ENCODE results near the gene MMP20.

The MMP20 gene

DNA sequence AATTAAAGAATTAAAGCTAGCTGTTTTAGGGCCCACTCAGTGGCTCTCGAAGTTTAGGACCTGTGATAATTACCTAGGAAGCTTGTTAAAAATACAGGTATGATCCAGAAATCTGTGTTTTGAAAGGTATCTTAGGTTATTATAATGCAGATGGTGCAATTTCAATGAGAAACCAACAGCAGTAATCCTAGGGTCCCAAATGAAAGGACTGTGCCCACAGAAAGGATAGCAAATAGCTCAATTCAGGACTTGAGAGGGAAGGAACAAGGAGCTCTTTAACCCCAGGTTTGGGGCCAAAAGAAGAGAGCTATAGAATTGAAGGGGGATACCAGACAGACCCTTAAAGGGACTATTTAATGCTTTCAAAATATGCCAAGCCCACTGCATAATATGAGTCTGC lies 11.7 kb downstream of the MMP20 start:
- DNase-seq (no peak), ATAC-seq (no peak)
- H3K27ac Mint-ChIP-seq: peak overlapping the region in 1 of 2 donors; percentile 63
- peaks cover 15% of the 10 kb centered on the region for H3K4me1 Mint-ChIP-seq
- no peaks in the 10 kb centered on the region for H3K9me3 Mint-ChIP-seq
- no peaks in the 10 kb centered on the region for H3K27me3 Mint-ChIP-seq
- no peak overlapping the region for H3K4me3 Mint-ChIP-seq

- ATAC-seq: no peak
- Mint-ChIP-seq H3K27me3 (no peaks in the 10 kb centered on the region), H3K27ac (no peak overlapping the region), H3K9me3 (no peaks in the 10 kb centered on the region), H3K4me3 (no peak overlapping the region), H3K4me1 (peaks cover 15% of the 10 kb centered on the region)
- no peak for DNase-seq
These were observed 13.8 kb downstream of the MMP20 start for GRCh38 chr11:102611291-102611690.

DNA sequence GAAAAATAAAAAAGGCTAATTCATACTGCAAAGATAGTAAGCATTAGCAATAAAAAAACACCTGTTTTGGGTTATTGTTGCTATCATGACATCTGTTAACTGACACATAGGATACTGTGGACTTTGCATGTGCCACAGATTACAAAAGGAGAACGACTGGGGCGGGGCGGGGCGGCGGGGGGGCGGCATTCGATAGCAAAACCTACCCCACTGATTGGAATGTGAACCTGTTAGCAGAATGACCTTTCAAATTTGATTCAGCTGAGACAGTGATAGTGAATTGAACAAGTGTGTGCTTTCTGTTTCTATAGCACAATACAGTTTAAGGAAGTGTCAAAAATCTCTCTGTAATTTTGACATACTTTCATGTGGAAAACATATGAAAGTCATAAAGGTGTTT lies 14.9 kb downstream of the MMP20 start:
- no peak for ATAC-seq
- no peak overlapping the region for H3K27ac Mint-ChIP-seq
- H3K4me1 Mint-ChIP-seq: peaks cover 15% of the 10 kb centered on the region
- no peak overlapping the region for H3K4me3 Mint-ChIP-seq
- no peak for DNase-seq
- H3K27me3 Mint-ChIP-seq: no peaks in the 10 kb centered on the region
- H3K9me3 Mint-ChIP-seq: no peaks in the 10 kb centered on the region

- ATAC-seq: no peak
- no peak overlapping the region for H3K4me3 Mint-ChIP-seq
- H3K4me1 Mint-ChIP-seq: peaks cover 15% of the 10 kb centered on the region
- H3K9me3 Mint-ChIP-seq: no peaks in the 10 kb centered on the region
- no peak overlapping the region for H3K27ac Mint-ChIP-seq
- no peaks in the 10 kb centered on the region for H3K27me3 Mint-ChIP-seq
- DNase-seq: no peak
These were observed 16.4 kb downstream of the MMP20 start for GRCh38 chr11:102608699-102609098.

- no peaks in the 10 kb centered on the region for H3K9me3 Mint-ChIP-seq
- H3K27ac Mint-ChIP-seq: no peak overlapping the region
- H3K4me3 Mint-ChIP-seq: no peak overlapping the region
- DNase-seq (no peak), ATAC-seq (no peak)
- H3K27me3 Mint-ChIP-seq: no peaks in the 10 kb centered on the region
- peaks cover 15% of the 10 kb centered on the region for H3K4me1 Mint-ChIP-seq
These were observed 20.3 kb downstream of the MMP20 start for GRCh38 chr11:102604875-102605274.

- Mint-ChIP-seq H3K27ac (no peak overlapping the region), H3K4me3 (no peak overlapping the region), H3K27me3 (no peaks in the 10 kb centered on the region), H3K4me1 (peaks cover 24% of the 10 kb centered on the region), H3K9me3 (no peaks in the 10 kb centered on the region)
- no peak for DNase-seq
- ATAC-seq: no peak
These were observed 21.1 kb downstream of the MMP20 start for GRCh38 chr11:102604011-102604410.

DNA sequence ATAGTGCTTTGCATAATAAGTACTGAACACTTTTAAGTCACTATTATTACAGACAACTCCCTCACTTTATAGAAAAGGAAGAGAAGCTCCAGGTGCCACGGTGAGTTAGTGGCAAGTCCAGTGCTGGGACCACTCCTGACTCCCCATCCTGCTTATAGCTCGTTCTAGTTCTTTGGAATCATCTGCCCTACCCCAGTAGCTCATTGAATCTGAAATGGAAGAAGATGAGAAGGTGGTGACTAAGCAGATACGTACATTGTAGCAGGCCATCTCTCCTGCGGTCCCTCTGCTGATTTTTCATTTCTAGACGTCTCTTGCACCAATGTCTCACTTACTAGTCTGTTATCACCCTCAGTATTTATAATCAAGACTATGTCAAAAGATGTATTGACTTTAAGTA lies 21.6 kb downstream of the MMP20 start:
- Mint-ChIP-seq H3K27ac (no peak overlapping the region), H3K4me3 (no peak overlapping the region)

DNA sequence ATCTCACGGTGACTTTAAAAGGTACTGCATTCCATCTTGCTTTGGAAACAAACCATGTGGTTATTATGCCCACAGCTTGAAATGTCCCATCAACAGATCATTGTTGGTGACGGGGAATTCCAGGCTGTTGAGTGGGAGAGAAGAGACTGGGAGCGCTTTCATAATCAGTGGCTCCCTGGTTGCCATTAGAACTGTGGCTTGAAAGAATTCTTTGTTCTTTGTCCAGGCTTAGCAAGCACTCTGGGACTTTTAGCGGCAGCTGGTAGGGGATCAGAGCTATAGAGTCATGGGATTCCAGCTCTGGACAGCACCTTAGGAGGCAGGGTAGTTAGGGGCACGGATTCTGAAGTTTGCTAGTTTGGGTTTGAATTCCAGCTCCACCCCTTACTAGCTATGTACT lies 22.0 kb downstream of the MMP20 start:
- no peaks in the 10 kb centered on the region for H3K27me3 Mint-ChIP-seq
- ATAC-seq (no peak), DNase-seq (no peak)
- H3K4me3 Mint-ChIP-seq: no peak overlapping the region
- H3K9me3 Mint-ChIP-seq: no peaks in the 10 kb centered on the region
- no peak overlapping the region for H3K27ac Mint-ChIP-seq
- peaks cover 31% of the 10 kb centered on the region for H3K4me1 Mint-ChIP-seq

More for the DNA sequence above, 21.6 kb downstream of the MMP20 start:
- ATAC-seq: no peak
- Mint-ChIP-seq H3K27me3 (no peaks in the 10 kb centered on the region), H3K4me1 (peaks cover 28% of the 10 kb centered on the region), H3K9me3 (no peaks in the 10 kb centered on the region)
- DNase-seq: no peak

DNA sequence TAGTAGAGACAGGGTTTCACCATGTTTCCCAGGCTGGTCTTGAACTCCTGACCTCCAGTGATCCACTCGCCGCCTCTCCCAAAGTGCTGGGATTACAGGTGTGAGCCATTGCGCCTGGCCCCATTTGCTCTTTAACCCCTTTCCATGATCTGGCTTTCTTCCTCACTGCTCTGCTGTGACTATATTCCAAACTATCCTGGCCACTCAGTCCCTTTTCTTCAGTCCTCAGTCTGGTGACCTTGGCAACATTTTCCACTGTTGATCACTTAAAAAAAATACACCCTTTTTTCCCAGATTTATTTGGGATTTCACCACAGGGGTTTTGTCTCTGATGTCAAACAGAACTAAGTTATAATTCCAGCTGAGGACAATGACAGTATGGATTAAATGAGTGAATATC lies 24.5 kb downstream of the MMP20 start:
- ATAC-seq: no peak
- Mint-ChIP-seq H3K27ac (no peak overlapping the region), H3K4me1 (peaks cover 31% of the 10 kb centered on the region), H3K27me3 (no peaks in the 10 kb centered on the region), H3K4me3 (no peak overlapping the region), H3K9me3 (no peaks in the 10 kb centered on the region)
- DNase-seq: no peak

DNA sequence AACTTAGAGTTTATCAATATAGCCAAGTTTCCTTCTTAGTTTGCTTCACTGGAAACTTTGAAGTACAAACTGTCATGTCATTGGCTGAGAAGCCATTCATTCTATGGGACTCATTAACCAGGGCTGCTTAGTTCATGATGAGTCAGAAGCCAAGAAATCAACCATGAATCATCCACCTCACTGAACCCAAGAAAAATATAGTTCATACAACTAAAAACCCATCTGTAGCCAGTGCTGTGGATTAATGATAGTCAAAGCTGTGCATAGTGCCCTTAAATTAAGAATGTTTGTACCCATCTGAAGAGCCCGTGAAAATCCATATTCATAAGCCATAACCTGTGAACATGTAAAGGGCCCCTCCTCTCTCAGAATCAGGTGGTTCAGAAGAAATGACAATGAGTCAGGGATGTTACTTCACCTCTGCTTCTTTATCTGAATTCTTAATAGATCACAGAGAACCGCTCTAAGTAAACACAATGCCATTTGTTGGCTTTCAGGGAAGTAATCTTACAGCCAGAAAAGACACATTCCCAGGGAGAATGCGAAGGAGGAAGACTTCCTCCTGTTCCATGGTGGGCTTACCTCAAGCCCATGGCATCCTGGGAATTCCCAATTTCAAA lies 25.4 kb downstream of the MMP20 start:
- peaks cover 31% of the 10 kb centered on the region for H3K4me1 Mint-ChIP-seq
- H3K4me3 Mint-ChIP-seq: no peak overlapping the region
- peak overlapping the region; percentile 27 to 54 for H3K27ac Mint-ChIP-seq
- H3K9me3 Mint-ChIP-seq: no peaks in the 10 kb centered on the region
- H3K27me3 Mint-ChIP-seq: no peaks in the 10 kb centered on the region
- ATAC-seq: peak; percentile 98
- DNase-seq: peak; percentile 20 to 25

DNA sequence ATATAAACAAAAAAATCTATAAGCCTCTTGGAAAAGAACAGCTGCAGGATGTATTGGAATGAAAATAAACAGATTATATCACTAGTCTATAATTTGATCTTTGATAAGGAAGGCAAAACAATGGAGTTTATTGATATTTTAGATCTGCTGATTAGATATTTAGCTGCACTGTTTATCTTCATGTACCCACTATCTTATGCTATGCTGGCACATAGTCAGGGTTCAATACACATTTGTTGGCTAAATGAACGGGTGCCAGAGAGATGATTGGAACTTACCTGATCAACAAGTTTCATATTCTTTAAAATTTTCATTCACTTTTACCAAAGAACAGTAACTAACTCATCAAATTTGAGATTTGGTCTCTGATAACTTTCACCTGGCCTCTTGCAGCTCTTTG lies 26.9 kb downstream of the MMP20 start:
- Mint-ChIP-seq H3K4me1 (peaks cover 31% of the 10 kb centered on the region), H3K27me3 (no peaks in the 10 kb centered on the region), H3K9me3 (no peaks in the 10 kb centered on the region), H3K27ac (no peak overlapping the region), H3K4me3 (no peak overlapping the region)
- ATAC-seq (no peak), DNase-seq (no peak)

GRCh38 chr11:102596578-102596977 lies 28.6 kb downstream of the MMP20 start:
- Mint-ChIP-seq H3K27ac (no peak overlapping the region), H3K27me3 (no peaks in the 10 kb centered on the region), H3K4me3 (no peak overlapping the region), H3K4me1 (peaks cover 30% of the 10 kb centered on the region), H3K9me3 (no peaks in the 10 kb centered on the region)
- ATAC-seq: no peak
- no peak for DNase-seq

GRCh38 chr11:102592634-102593581 lies 32.2 kb downstream of the MMP20 start:
- Mint-ChIP-seq H3K9me3 (peaks cover 0 to 6% of the 10 kb centered on the region in 2 donors), H3K4me1 (peaks cover 9% of the 10 kb centered on the region), H3K27ac (no peak overlapping the region), H3K27me3 (no peaks in the 10 kb centered on the region), H3K4me3 (no peak overlapping the region)
- no peak for ATAC-seq
- DNase-seq: no peak

GRCh38 chr11:102592131-102592530 lies 33.0 kb downstream of the MMP20 start:
- Mint-ChIP-seq H3K4me3 (no peak overlapping the region), H3K27ac (no peak overlapping the region), H3K9me3 (peaks cover 6 to 12% of the 10 kb centered on the region in 2 donors), H3K4me1 (peaks cover 9% of the 10 kb centered on the region), H3K27me3 (no peaks in the 10 kb centered on the region)
- ATAC-seq: no peak
- no peak for DNase-seq

DNA sequence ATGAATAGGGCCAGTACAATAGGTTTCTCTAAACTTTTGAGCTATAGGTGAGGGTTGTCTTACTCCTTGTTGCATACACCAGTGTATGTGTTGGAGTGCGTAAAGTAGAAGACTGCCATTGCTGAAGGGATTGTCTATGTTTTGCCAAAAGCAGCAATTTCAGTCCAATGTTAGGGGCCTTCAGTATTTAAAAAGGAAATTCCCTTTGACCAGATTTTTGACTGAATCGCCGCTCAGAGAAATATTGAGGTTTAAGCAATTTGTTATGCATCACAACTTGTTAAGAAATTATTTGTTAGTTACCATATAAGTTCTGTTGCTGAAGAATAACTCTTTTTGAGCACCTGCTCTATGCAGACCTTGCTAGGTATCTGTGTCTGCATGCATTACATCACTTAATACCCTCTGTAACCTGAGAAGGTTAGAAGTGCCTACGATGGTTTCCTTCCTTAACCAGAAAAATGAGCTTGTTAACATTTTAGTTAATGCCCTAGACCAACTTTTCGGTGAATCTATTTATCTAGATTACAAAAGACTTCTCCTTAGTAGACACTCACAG lies 33.9 kb downstream of the MMP20 start:
- ATAC-seq (no peak), DNase-seq (no peak)
- no peak overlapping the region for H3K4me3 Mint-ChIP-seq
- no peak overlapping the region for H3K27ac Mint-ChIP-seq
- peaks cover 8 to 14% of the 10 kb centered on the region in 2 donors for H3K9me3 Mint-ChIP-seq
- no peaks in the 10 kb centered on the region for H3K27me3 Mint-ChIP-seq
- peaks cover 9% of the 10 kb centered on the region for H3K4me1 Mint-ChIP-seq

All from stimulated activated naive CD8-positive, alpha-beta T cell treated with anti-CD3 and anti-CD28 coated beads, Interleukin-15, amount 100 ng/mL, for 72 hours (primary cell).